Hepatocyte (in vitro differentiated cells): ENCODE results near the gene KIFAP3. TPM values are rescaled to one million over a fixed set of nuclear protein-coding genes. Genes with fewer than 3 reads are reported as not detected.

ENCODE experiments used
- DNase-seq: peaks from one replicate; pipeline ENCODE4 v3.0.0-alpha.2; 2016; ENCODE audit warnings: low spot score
- H2AFZ ChIP-seq: fragments of 200-600 bp; sonication (generic); 2 replicates; pipeline ENCODE4 v1.6.0; 2016; ENCODE audit warnings: antibody characterized with exemption, mild to moderate bottlenecking
- H3K27ac ChIP-seq: fragments of 200-600 bp; sonication (generic); 2 replicates; pipeline ENCODE4 v1.5.1; 2016; ENCODE audit warnings: mild to moderate bottlenecking
- H3K27me3 ChIP-seq: fragments of 200-600 bp; sonication (generic); 2 replicates; pipeline ENCODE4 v1.6.1; 2016
- H3K36me3 ChIP-seq: fragments of 200-600 bp; sonication (generic); replicated peaks from 2 replicates; pipeline ENCODE4 v1.5.1; 2016; ENCODE audit warnings: low read depth; ENCODE audit not compliant: insufficient read depth
- H3K4me1 ChIP-seq: fragments of 200-600 bp; sonication (generic); 2 replicates; pipeline ENCODE4 v1.5.1; 2016; ENCODE audit warnings: mild to moderate bottlenecking, moderate library complexity; ENCODE audit not compliant: insufficient read depth
- H3K4me2 ChIP-seq: fragments of 200-600 bp; sonication (generic); 2 replicates; pipeline ENCODE4 v1.6.0; 2016
- H3K4me3 ChIP-seq: fragments of 200-600 bp; sonication (generic); 2 replicates; pipeline ENCODE4 v1.5.1; 2016; ENCODE audit warnings: mild to moderate bottlenecking
- H3K79me2 ChIP-seq: fragments of 200-600 bp; sonication (generic); 2 replicates; pipeline ENCODE4 v1.6.0; 2017; ENCODE audit warnings: mild to moderate bottlenecking
- H3K9me2 ChIP-seq: fragments of 200-600 bp; sonication (generic); replicated peaks from 2 replicates; pipeline ENCODE4 v1.6.0; 2017; ENCODE audit warnings: mild to moderate bottlenecking; ENCODE audit not compliant: insufficient read depth
- H3K9me3 ChIP-seq: fragments of 200-600 bp; sonication (generic); 2 replicates; pipeline ENCODE4 v1.5.1; 2016; ENCODE audit warnings: low read depth, mild to moderate bottlenecking
- H4K20me1 ChIP-seq: fragments of 200-600 bp; sonication (generic); 2 replicates; pipeline ENCODE4 v1.6.0; 2016; ENCODE audit warnings: mild to moderate bottlenecking; ENCODE audit not compliant: insufficient read depth, poor library complexity, severe bottlenecking
- CTCF ChIP-seq: fragments of 200-600 bp; sonication (generic); IDR thresholded peaks from 2 replicates; pipeline ENCODE4 v1.5.1; 2016; ENCODE audit warnings: antibody characterized with exemption, mild to moderate bottlenecking; ENCODE audit not compliant: poor library complexity
- EZH2 ChIP-seq: fragments of 200-600 bp; sonication (generic); IDR thresholded peaks from 2 replicates; pipeline ENCODE4 v1.6.1; 2016; ENCODE audit warnings: antibody characterized with exemption, mild to moderate bottlenecking, borderline replicate concordance
- EZH2phosphoT487 ChIP-seq: fragments of 200-600 bp; sonication (generic); IDR thresholded peaks from one replicate; pipeline ENCODE4 v1.6.1; 2018; ENCODE audit warnings: antibody characterized with exemption, mild to moderate bottlenecking, low read depth, moderate library complexity; ENCODE audit not compliant: unreplicated experiment, severe bottlenecking
- WGBS: methylation state at CpG from one replicate; pipeline ENCODE4 v1.1.6; 2016; ENCODE audit warnings: low lambda C conversion rate; ENCODE audit errors: missing lambda C conversion rate; 5-methylcytosine and 5-hydroxymethylcytosine counted together
- polyA plus RNA-seq: library from polyadenylated mRNA; unstranded; fragments of >200 nt; fragmentation: Nextera tagmentation; extraction: Ambion mirVana; gene quantifications from 2 replicates; pipeline ENCODE4 v1.2.1, GENCODE V29; 2016
- total RNA-seq: library from RNA; depleted of rRNA; stranded (reverse); fragments of >200 nt; gene quantifications from 2 replicates; pipeline ENCODE4 v1.2.3, GENCODE V29; 2014

The KIFAP3 gene
- total and polyA plus RNA-seq, 2 experiments from 2014 or later, result 15.4 to 28.2 TPM

- Histone ChIP-seq H2AFZ (no peak overlapping the region), H3K9me2 (no peaks in the 10 kb centered on the region), H3K4me3 (no peak overlapping the region), H3K4me1 (no peaks in the 10 kb centered on the region), H3K27ac (no peak overlapping the region), H4K20me1 (no peaks in the 10 kb centered on the region), H3K36me3 (no peaks in the 10 kb centered on the region), H3K79me2 (peaks cover 26% of the 10 kb centered on the region), H3K4me2 (no peak overlapping the region), H3K9me3 (no peaks in the 10 kb centered on the region), H3K27me3 (no peaks in the 10 kb centered on the region)
- TF ChIP-seq EZH2 (no peak), EZH2phosphoT487 (no peak), CTCF (no peak)
- DNase-seq, result no peak
Measured at GRCh38 chr1:170076199-170076598, 1.7 kb upstream of the KIFAP3 start.

- H3K27ac ChIP-seq, result peak overlapping the region; percentile 16
- no peaks in the 10 kb centered on the region for H3K27me3 ChIP-seq
- WGBS, result 57% methylated on average over 3 of the region's 3 CpGs
- peak overlapping the region; percentile 73 for H3K4me2 ChIP-seq
- H3K9me2 ChIP-seq, result no peaks in the 10 kb centered on the region
- no peaks in the 10 kb centered on the region for H3K4me1 ChIP-seq
- H3K36me3 ChIP-seq, result no peaks in the 10 kb centered on the region
- H3K79me2 ChIP-seq, result peaks cover 30% of the 10 kb centered on the region
- H2AFZ ChIP-seq, result peak overlapping the region; percentile 76
- no peaks in the 10 kb centered on the region for H4K20me1 ChIP-seq
- no peaks in the 10 kb centered on the region for H3K9me3 ChIP-seq
- TF ChIP-seq EZH2 (no peak), EZH2phosphoT487 (no peak), CTCF (no peak)
- no peak for DNase-seq
- H3K4me3 ChIP-seq, result peak overlapping the region; percentile 26
Measured at GRCh38 chr1:170075186-170075585, 691 bp upstream of the KIFAP3 start.

- Histone ChIP-seq H3K27me3 (no peaks in the 10 kb centered on the region), H4K20me1 (no peaks in the 10 kb centered on the region), H3K4me2 (peak overlapping the region; percentile 78), H3K79me2 (peaks cover 38% of the 10 kb centered on the region), H3K4me3 (peak overlapping the region; percentile 44), H3K36me3 (no peaks in the 10 kb centered on the region), H3K9me2 (no peaks in the 10 kb centered on the region), H2AFZ (peak overlapping the region; percentile 60), H3K4me1 (no peaks in the 10 kb centered on the region), H3K27ac (peak overlapping the region; percentile 73), H3K9me3 (no peaks in the 10 kb centered on the region)
- WGBS, result 13% methylated on average over 8 of the region's 8 CpGs
- TF ChIP-seq EZH2 (no peak), CTCF (no peak), EZH2phosphoT487 (no peak)
- DNase-seq, result peak; percentile 11
Measured at GRCh38 chr1:170073893-170074249, 624 bp downstream of the KIFAP3 start.

GRCh38 chr1:170071378-170071777 lies 3.1 kb downstream of the KIFAP3 start:
- WGBS, result 96% methylated on average over 1 of the region's 1 CpG
- DNase-seq, result no peak
- no peak overlapping the region for H2AFZ ChIP-seq
- no peaks in the 10 kb centered on the region for H3K9me2 ChIP-seq
- TF ChIP-seq CTCF, result no peak
- TF ChIP-seq EZH2, result no peak
- TF ChIP-seq EZH2phosphoT487, result no peak
- no peak overlapping the region for H3K4me3 ChIP-seq
- H3K9me3 ChIP-seq, result no peaks in the 10 kb centered on the region
- H3K27ac ChIP-seq, result no peak overlapping the region
- H3K27me3 ChIP-seq, result no peaks in the 10 kb centered on the region
- H3K4me2 ChIP-seq, result no peak overlapping the region
- no peaks in the 10 kb centered on the region for H3K36me3 ChIP-seq
- no peaks in the 10 kb centered on the region for H3K4me1 ChIP-seq
- peaks cover 56% of the 10 kb centered on the region for H3K79me2 ChIP-seq
- no peaks in the 10 kb centered on the region for H4K20me1 ChIP-seq
